ENCODE results near the gene POLQ. TPM values are rescaled to one million over a fixed set of nuclear protein-coding genes. Genes with fewer than 3 reads are reported as not detected.

POLQ gene
- total and polyA plus RNA-seq, 9 of the 15 experiments (the other 6 are each of a cell fraction or from before 2014, with no cell fraction given) = 1.5 to 19.0 (median 8.8) TPM

DNA sequence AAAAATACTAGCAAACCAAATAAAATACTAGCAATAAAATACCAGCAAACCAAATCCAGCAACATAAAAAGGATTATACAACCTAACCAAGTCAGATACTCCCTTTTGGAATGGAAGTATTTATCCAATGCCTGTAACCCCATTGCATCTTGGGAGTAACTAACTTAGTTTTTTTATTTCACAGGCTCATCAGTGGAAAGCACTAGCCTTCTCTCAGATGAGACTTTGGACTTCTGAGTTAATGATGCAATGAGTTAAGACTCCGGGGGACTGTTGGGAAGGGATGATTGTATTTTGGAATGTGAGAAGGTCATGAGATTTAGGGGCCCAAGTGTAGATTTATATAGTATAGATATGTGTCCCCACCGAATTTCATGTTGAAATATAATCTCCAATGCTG is 41.2 kb downstream of the POLQ start:
- BruUV-seq (replicated peaks) = no TSS peak
- Histone ChIP-seq H3K4me2 (ENCODE audit: insufficient read depth, low read length) (no peak overlapping the region), H4K20me1 (replicated peaks; ENCODE audit: control insufficient read depth, insufficient read depth, low read length) (no peaks in the 10 kb centered on the region), H3K4me3 (no peak overlapping the region), H3K27ac (ENCODE audit: extremely low read depth, low read depth, low read length) (no peak overlapping the region), H3K36me3 (ENCODE audit: control insufficient read depth, insufficient read depth, low read length) (peaks cover 45% of the 10 kb centered on the region; the same call in 2 of the 3 replicates), H3K9me1 (ENCODE audit: control insufficient read depth, insufficient read depth, low read length) (no peaks in the 10 kb centered on the region), H3K9ac (ENCODE audit: insufficient read depth in 1 of 2, low read depth in 2 of 2, low read length in 2 of 2) (no peak overlapping the region), H3K79me2 (ENCODE audit: control insufficient read depth, insufficient read depth, low read length) (no peaks in the 10 kb centered on the region), H3K9me3 (replicated peaks; ENCODE audit: control insufficient read depth, insufficient read depth, low read depth, low read length) (no peaks in the 10 kb centered on the region), H3K4me1 (replicated peaks in 1 of 2; ENCODE audit: control insufficient read depth in 2 of 2, insufficient read depth in 2 of 2, low read length in 2 of 2) (no peaks in the 10 kb centered on the region), H3K27me3 (ENCODE audit: control insufficient read depth in 2 of 2, insufficient read depth in 2 of 2, low read length in 2 of 2) (no peaks in the 10 kb centered on the region), H2AFZ (ENCODE audit: low read depth, low read length) (no peak overlapping the region)
- FAIRE-seq (no peak), ATAC-seq (no peak), DNase-seq (ENCODE audit: extremely low read depth in 1 of 4, low spot score in 3 of 4) (no peak)
- in situ Hi-C loops (cut with MboI) = no loop called here
- 81% methylated on average over 2 of the region's 2 CpGs for WGBS (ENCODE audit: insufficient coverage, low coverage, missing lambda C conversion rate)
- POLR2A ChIA-PET = no interaction called here
- intact Hi-C loops (cut with micrococcal nuclease) = no loop called here
- CTCF ChIA-PET (ENCODE audit: low intra/inter-chr PET ratio) = no interaction called here
- no peak for TF ChIP-seq GTF3C2 (IDR thresholded peaks at IDR 0.05; ENCODE audit: borderline replicate concordance, extremely low read depth, insufficient read length)
- TF ChIP-seq ZNF639 (CRISPR knock-in tag; conservative IDR thresholded peaks at IDR 0.05 in 1 of 2, IDR thresholded peaks at IDR 0.05 in 1 of 2) = no peak
- TF ChIP-seq NR0B1 (IDR thresholded peaks at IDR 0.05; ENCODE audit: partially characterized antibody) = no peak
- no peak for TF ChIP-seq ATF7 (IDR thresholded peaks at IDR 0.05)
- TF ChIP-seq MYNN (IDR thresholded peaks at IDR 0.05) = no peak
- no peak for TF ChIP-seq MYNN (CRISPR knock-in tag; IDR thresholded peaks at IDR 0.05)
- no peak for TF ChIP-seq ETS2 (tag; IDR thresholded peaks at IDR 0.05; ENCODE audit: borderline replicate concordance, poor library complexity, severe bottlenecking)
- no peak for TF ChIP-seq ZHX1 (conservative IDR thresholded peaks at IDR 0.05; ENCODE audit: low read length)
- TF ChIP-seq ZNF778 (CRISPR knock-in tag; IDR thresholded peaks at IDR 0.05) = no peak
- no peak for TF ChIP-seq HMGN3 (IDR thresholded peaks at IDR 0.05; ENCODE audit: borderline replicate concordance, extremely low read depth, insufficient read length, low read depth, low read length)
- no peak for TF ChIP-seq RFX7 (CRISPR knock-in tag; IDR thresholded peaks at IDR 0.05)
- TF ChIP-seq FOXK1 (CRISPR knock-in tag; IDR thresholded peaks at IDR 0.05; ENCODE audit: borderline replicate concordance) = no peak
- TF ChIP-seq MXD1 (CRISPR knock-in tag; IDR thresholded peaks at IDR 0.05; ENCODE audit: borderline replicate concordance, poor library complexity, severe bottlenecking) = no peak
